ENCODE measurements around the gene GARNL3.

- TF ChIP-seq, protein P1, sequence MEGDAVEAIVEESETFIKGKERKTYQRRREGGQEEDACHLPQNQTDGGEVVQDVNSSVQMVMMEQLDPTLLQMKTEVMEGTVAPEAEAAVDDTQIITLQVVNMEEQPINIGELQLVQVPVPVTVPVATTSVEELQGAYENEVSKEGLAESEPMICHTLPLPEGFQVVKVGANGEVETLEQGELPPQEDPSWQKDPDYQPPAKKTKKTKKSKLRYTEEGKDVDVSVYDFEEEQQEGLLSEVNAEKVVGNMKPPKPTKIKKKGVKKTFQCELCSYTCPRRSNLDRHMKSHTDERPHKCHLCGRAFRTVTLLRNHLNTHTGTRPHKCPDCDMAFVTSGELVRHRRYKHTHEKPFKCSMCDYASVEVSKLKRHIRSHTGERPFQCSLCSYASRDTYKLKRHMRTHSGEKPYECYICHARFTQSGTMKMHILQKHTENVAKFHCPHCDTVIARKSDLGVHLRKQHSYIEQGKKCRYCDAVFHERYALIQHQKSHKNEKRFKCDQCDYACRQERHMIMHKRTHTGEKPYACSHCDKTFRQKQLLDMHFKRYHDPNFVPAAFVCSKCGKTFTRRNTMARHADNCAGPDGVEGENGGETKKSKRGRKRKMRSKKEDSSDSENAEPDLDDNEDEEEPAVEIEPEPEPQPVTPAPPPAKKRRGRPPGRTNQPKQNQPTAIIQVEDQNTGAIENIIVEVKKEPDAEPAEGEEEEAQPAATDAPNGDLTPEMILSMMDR (IDR thresholded peaks at IDR 0.05; ENCODE audit: insufficient read depth, low read depth, low read length): no peak
- TF ChIP-seq EZH2 (IDR thresholded peaks at IDR 0.05; ENCODE audit: insufficient read depth, low read length): no peak
Observed at GRCh38 chr9:127255692-127256091, 8.9 kb upstream of the GARNL3 start.

Data from astrocyte (in vitro differentiated cells and primary cell).